ENCODE results near the gene CCIN. TPM values are rescaled to one million over a fixed set of nuclear protein-coding genes. Genes with fewer than 3 reads are reported as not detected.

Gene CCIN
- total and polyA plus RNA-seq, 2 of the 4 experiments (the other 2 are of a cell fraction) = 0.80 to 1.1 TPM

GRCh38 chr9:36135741-36136271, 33.4 kb upstream of the CCIN start (continued):
- no peak for TF ChIP-seq MAZ (IDR thresholded peaks at IDR 0.05; ENCODE audit: borderline replicate concordance, low read depth, low read length)

- H3K9me1 ChIP-seq (ENCODE audit: insufficient read depth, low read length) = peaks cover 15% of the 10 kb centered on the region
- H4K8ac ChIP-seq (ENCODE audit: low read depth in 2 of 2, low read length in 2 of 2) = peak within 1 kb of the TSS; percentile 9 to 61; a peak in 2 of 4 replicates
- peaks cover 17% of the 10 kb centered on the region for H3K4me1 ChIP-seq (ENCODE audit: control insufficient read depth, insufficient read depth, low read length)
- H3K23ac ChIP-seq (ENCODE audit: low read depth, low read length) = peak within 1 kb of the TSS; percentile 71
- H3K4me3 ChIP-seq (ENCODE audit: insufficient read depth, low read depth, low read length) = peak within 1 kb of the TSS; percentile 78
- peak within 1 kb of the TSS; percentile 60 for H2AK9ac ChIP-seq (replicated peaks; ENCODE audit: low read depth, low read length, poor library complexity)
- DNase-seq (peak; percentile 65), ATAC-seq (ENCODE audit: low read depth) (peak; percentile 97)
- H3K56ac ChIP-seq (ENCODE audit: extremely low read depth, insufficient read depth, low read length) = no peak within 1 kb of the TSS
- H3K36me3 ChIP-seq (ENCODE audit: control insufficient read depth, insufficient read depth, low read length) = peaks cover 3% of the 10 kb centered on the region; the same call in 1 of the 2 replicates
- H3K4ac ChIP-seq (ENCODE audit: low read depth, low read length) = peak within 1 kb of the TSS; percentile 85
- dilution Hi-C loops (cut with HindIII; ENCODE audit: low sequenced_read_pairs, unreplicated experiment) = no loop called here
- peak within 1 kb of the TSS; percentile 43; the same call in 1 of the 2 replicates for H3K18ac ChIP-seq (ENCODE audit: low read depth, low read length)
- peaks cover 32 to 45% of the 10 kb centered on the region in 2 experiments for H3K79me1 ChIP-seq (ENCODE audit: low read depth in 1 of 2, low read length in 2 of 2)
- WGBS, 2 experiments (ENCODE audit: extremely low coverage in 2 of 2, insufficient read length in 1 of 2) = 0% methylated on average over 43 of the region's 83 CpGs; no CpG with 5 or more reads in 1 of the 2 experiments
- H3K9me3 ChIP-seq (ENCODE audit: control insufficient read depth, insufficient read depth, low read length) = no peaks in the 10 kb centered on the region
- H2BK5ac ChIP-seq (ENCODE audit: low read depth, low read length, poor library complexity, severe bottlenecking) = peak within 1 kb of the TSS; percentile 50
- TF ChIP-seq RCOR1 (IDR thresholded peaks at IDR 0.05; ENCODE audit: insufficient replicate concordance, low read length) (no peak), RAD21 (IDR thresholded peaks at IDR 0.05; ENCODE audit: low read length) (peak; percentile 26; the same call in 1 of the 2 replicates), POLR2A (IDR thresholded peaks at IDR 0.05; ENCODE audit: low read depth, low read length) (peak; percentile 44; the same call in 1 of the 2 replicates), NFE2L2 (IDR thresholded peaks at IDR 0.05; ENCODE audit: low read depth, low read length) (no peak), MAZ (IDR thresholded peaks at IDR 0.05; ENCODE audit: borderline replicate concordance, low read depth, low read length) (peak; percentile 23; the same call in 1 of the 2 replicates), CTCF (conservative IDR thresholded peaks at IDR 0.05; ENCODE audit: low read depth, low read length) (peak; percentile 37)
- peak within 1 kb of the TSS; percentile 68 for H2BK120ac ChIP-seq (ENCODE audit: low read depth, low read length)
- peak within 1 kb of the TSS; percentile 80 for H3K9ac ChIP-seq (ENCODE audit: low read depth, low read length)
- in situ Hi-C loops (cut with MboI; ENCODE audit: low sequenced_read_pairs) = no loop called here
- H3K27ac ChIP-seq (ENCODE audit: insufficient read depth, low read length) = peak within 1 kb of the TSS; percentile 65
- intact Hi-C loops (cut with micrococcal nuclease) = loop anchor here (2.0 kb wide), 2 partner anchors 26 to 54 kb away; partner anchors contain the start of gene CLTA
- peak within 1 kb of the TSS; percentile 23 for H4K5ac ChIP-seq (ENCODE audit: low read depth, low read length)
- H4K20me1 ChIP-seq (ENCODE audit: insufficient read depth, low read length) = peaks cover 37% of the 10 kb centered on the region
- no peaks in the 10 kb centered on the region for H3K27me3 ChIP-seq (ENCODE audit: control insufficient read depth, insufficient read depth, low read length)
- ChIA-PET POLR2A (ENCODE audit: unreplicated experiment) (no interaction called here), CTCF (interaction anchor here (0.6 kb wide), 1 partner anchor 35 kb away, joined by 4 read pairs; no protein-coding TSS in a partner anchor)
- peak within 1 kb of the TSS; percentile 49; the same call in 1 of the 3 replicates for H2BK15ac ChIP-seq (ENCODE audit: low read depth, low read length)
- peak within 1 kb of the TSS; percentile 93 for H3K4me2 ChIP-seq (ENCODE audit: low read depth, low read length)
- 0 out of 2 replicates have a peak within 1 kb of the TSS, but pooled peaks have one; percentile 5 for H2BK20ac ChIP-seq (ENCODE audit: low read depth, low read length)
- H2AK5ac ChIP-seq (ENCODE audit: low read depth, low read length) = peak within 1 kb of the TSS; percentile 66
- H2AFZ ChIP-seq (replicated peaks; ENCODE audit: low read length, poor library complexity) = peak within 1 kb of the TSS; percentile 95
- H3K14ac ChIP-seq (replicated peaks; ENCODE audit: low read depth, low read length) = peak within 1 kb of the TSS; percentile 54
- peak within 1 kb of the TSS; percentile 47 for H4K91ac ChIP-seq (ENCODE audit: insufficient read depth, low read depth, low read length)
- no TSS peak for BruUV-seq (replicated peaks)
Measured at GRCh38 chr9:36136272-36136893, 32.8 kb upstream of the CCIN start, which contains the start of gene GLIPR2. GLIPR2 (plus strand) TSS chr9:36136733; CDS start chr9:36136779, 46 bp downstream.
